WTC11 (cell line): ENCODE measurements around the gene NCCRP1. TPM values are rescaled to one million over a fixed set of nuclear protein-coding genes. Genes with fewer than 3 reads are reported as not detected.
A peak's percentile ranks its signal among the peaks of the same experiment; 100 is the strongest.

Experiments
- ATAC-seq: fragments of 200-7000 bp; cut with Tn5 transposase; 2 replicates; pipeline ENCODE4 v1.10.0; 2021; ENCODE audit warnings: mild to moderate bottlenecking, moderate library complexity
- CTCF ChIA-PET: fragments of 300-600 bp; sonication (Branson Sonifier 250); formaldehyde crosslinking; loops from one replicate; lab custom pipeline; 2021; ENCODE audit warnings: antibody characterized with exemption; lab: Charles Lee
- POLR2A ChIA-PET: fragments of 350-600 bp; sonication (Branson Sonifier 250); formaldehyde crosslinking; loops from one replicate; lab custom pipeline; 2021; ENCODE audit warnings: antibody characterized with exemption; lab: Charles Lee
- DNase-seq: peaks from one replicate; pipeline ENCODE4 v3.0.0; 2021; ENCODE audit warnings: low spot score
- H3K27ac Mint-ChIP-seq: 2 replicates; pipeline ENCODE4 v1.8.0; 2021; ENCODE audit warnings: mixed read lengths
- H3K27me3 Mint-ChIP-seq: 2 replicates; pipeline ENCODE4 v1.8.0; 2021; ENCODE audit warnings: low read depth, mild to moderate bottlenecking, moderate library complexity, mixed read lengths
- H3K36me3 Mint-ChIP-seq: 2 replicates; pipeline ENCODE4 v1.8.0; 2021; ENCODE audit warnings: mixed read lengths
- H3K4me1 Mint-ChIP-seq: 2 replicates; pipeline ENCODE4 v1.8.0; 2022; ENCODE audit warnings: mixed read lengths
- H3K4me3 Mint-ChIP-seq: 2 replicates; pipeline ENCODE4 v1.8.0; 2021; ENCODE audit warnings: mild to moderate bottlenecking, moderate library complexity, mixed read lengths
- H3K9me3 Mint-ChIP-seq: 2 replicates; pipeline ENCODE4 v1.8.0; 2021; ENCODE audit warnings: mixed read lengths
- AFF4 ChIP-seq: sonication (generic); formaldehyde crosslinking; IDR thresholded peaks from 2 replicates; pipeline ENCODE4 v1.8.1; 2023; ENCODE audit warnings: mild to moderate bottlenecking, missing genetic modification reagents, borderline replicate concordance
- AR ChIP-seq: fragments of 250-450 bp; sonication (Bioruptor Pico); IDR thresholded peaks from 2 replicates; pipeline ENCODE4 v1.9.0; 2021; ENCODE audit warnings: mild to moderate bottlenecking
- ATF3 ChIP-seq: sonication (generic); formaldehyde crosslinking; conservative IDR thresholded peaks from 2 replicates; pipeline ENCODE4 v1.8.1; 2022; ENCODE audit warnings: mild to moderate bottlenecking, missing genetic modification reagents
- CREM ChIP-seq: sonication (generic); formaldehyde crosslinking; IDR thresholded peaks from 2 replicates; pipeline ENCODE4 v1.8.1; 2022; ENCODE audit warnings: mild to moderate bottlenecking, missing genetic modification reagents, moderate library complexity
- ERG ChIP-seq: fragments of 250-450 bp; sonication (Bioruptor Pico); IDR thresholded peaks from 2 replicates; pipeline ENCODE4 v1.8.0; 2021; ENCODE audit warnings: mild to moderate bottlenecking
- ETV6 ChIP-seq: sonication (generic); formaldehyde crosslinking; IDR thresholded peaks from 2 replicates; pipeline ENCODE4 v1.8.1; 2022; ENCODE audit warnings: mild to moderate bottlenecking, missing genetic modification reagents
- GABPB1 ChIP-seq: sonication (generic); formaldehyde crosslinking; IDR thresholded peaks from 2 replicates; pipeline ENCODE4 v1.8.1; 2023; ENCODE audit warnings: mild to moderate bottlenecking, missing genetic modification reagents
- GRHL2 ChIP-seq: fragments of 250-450 bp; sonication (Bioruptor Pico); IDR thresholded peaks from 2 replicates; pipeline ENCODE4 v1.8.0; 2022; ENCODE audit warnings: mild to moderate bottlenecking, moderate library complexity; ENCODE audit not compliant: insufficient replicate concordance, severe bottlenecking
- HMGA2 ChIP-seq: fragments of 250-450 bp; sonication (Bioruptor Pico); IDR thresholded peaks from 2 replicates; pipeline ENCODE4 v1.4.0; 2021; ENCODE audit warnings: mild to moderate bottlenecking, moderate library complexity
- IRF1 ChIP-seq: sonication (generic); formaldehyde crosslinking; IDR thresholded peaks from 2 replicates; pipeline ENCODE4 v1.8.0; 2023; ENCODE audit warnings: missing genetic modification reagents
- JAZF1 ChIP-seq: fragments of 250-450 bp; sonication (Bioruptor Pico); IDR thresholded peaks from 2 replicates; pipeline ENCODE4 v1.9.0; 2021; ENCODE audit warnings: moderate library complexity, mild to moderate bottlenecking, inconsistent platforms
- MLX ChIP-seq: sonication (generic); formaldehyde crosslinking; IDR thresholded peaks from 2 replicates; pipeline ENCODE4 v1.8.1; 2023; ENCODE audit warnings: mild to moderate bottlenecking, missing genetic modification reagents, moderate library complexity
- NFE2L1 ChIP-seq: sonication (generic); formaldehyde crosslinking; IDR thresholded peaks from 2 replicates; pipeline ENCODE4 v1.8.1; 2023; ENCODE audit warnings: missing genetic modification reagents
- NFYB ChIP-seq: sonication (generic); formaldehyde crosslinking; conservative IDR thresholded peaks from 2 replicates; pipeline ENCODE4 v1.8.0; 2022; ENCODE audit warnings: low read depth, missing genetic modification reagents
- NR2C2 ChIP-seq: sonication (generic); formaldehyde crosslinking; IDR thresholded peaks from 2 replicates; pipeline ENCODE4 v1.8.0; 2022; ENCODE audit warnings: mild to moderate bottlenecking, missing genetic modification reagents
- SP1 ChIP-seq: sonication (generic); formaldehyde crosslinking; conservative IDR thresholded peaks from 2 replicates; pipeline ENCODE4 v1.8.1; 2022; ENCODE audit warnings: missing genetic modification reagents
- ZMAT4 ChIP-seq: fragments of 250-450 bp; sonication (Bioruptor Pico); IDR thresholded peaks from 2 replicates; pipeline ENCODE4 v1.9.0; 2021; ENCODE audit warnings: mild to moderate bottlenecking
- ZNF121 ChIP-seq: sonication (generic); formaldehyde crosslinking; IDR thresholded peaks from 2 replicates; pipeline ENCODE4 v1.8.0; 2023; ENCODE audit warnings: missing genetic modification reagents
- ZNF219 ChIP-seq: sonication (generic); formaldehyde crosslinking; IDR thresholded peaks from 2 replicates; pipeline ENCODE4 v1.8.0; 2023; ENCODE audit warnings: missing genetic modification reagents, mild to moderate bottlenecking, borderline replicate concordance
- ZNF416 ChIP-seq: fragments of 250-450 bp; sonication (Bioruptor Pico); IDR thresholded peaks from 2 replicates; pipeline ENCODE4 v1.9.0; 2021; ENCODE audit warnings: mild to moderate bottlenecking, inconsistent platforms
- ZNF512 ChIP-seq: sonication (generic); formaldehyde crosslinking; IDR thresholded peaks from 2 replicates; pipeline ENCODE4 v1.8.1; 2022; ENCODE audit warnings: missing genetic modification reagents, borderline replicate concordance
- total RNA-seq: library from RNA; stranded (reverse); gene quantifications from 3 replicates; pipeline ENCODE4 v1.2.3, GENCODE V29; 2021

Gene NCCRP1
- total RNA-seq, 1 experiment from 2014 or later = 2.0 TPM

- POLR2A ChIA-PET = interaction anchor here (1.0 kb wide), 1 partner anchor 51 kb away, joined by 3 read pairs; no protein-coding TSS in a partner anchor
- Mint-ChIP-seq H3K27me3 (peaks cover 58% of the 10 kb centered on the region), H3K4me3 (peak overlapping the region; percentile 54), H3K9me3 (no peaks in the 10 kb centered on the region), H3K4me1 (peaks cover 22% of the 10 kb centered on the region), H3K27ac (no peak overlapping the region), H3K36me3 (no peaks in the 10 kb centered on the region)
- no peak for TF ChIP-seq NR2C2
- no peak for TF ChIP-seq AR (CRISPR knock-in tag)
- TF ChIP-seq ATF3 (CRISPR knock-in tag) = no peak
- TF ChIP-seq NFE2L1 (CRISPR knock-in tag) = no peak
- no peak for TF ChIP-seq JAZF1 (CRISPR knock-in tag)
- no peak for TF ChIP-seq GRHL2 (CRISPR knock-in tag)
- TF ChIP-seq HMGA2 (CRISPR knock-in tag) = no peak
- no peak for TF ChIP-seq ZNF512
- no peak for TF ChIP-seq ZMAT4
- no peak for DNase-seq
- no peak; the same call in 1 of the 2 replicates for ATAC-seq
- CTCF ChIA-PET = interaction anchor here (0.8 to 5.1 kb wide), 9 partner anchors 9 to 266 kb away, joined by 3 to 26 read pairs (median 4); partner anchors contain the start of genes MRPS12, PAK4 and SARS2
Measured at GRCh38 chr19:39196320-39196719, 444 bp upstream of the NCCRP1 start.

GRCh38 chr19:39197808-39198207 is 1.0 kb downstream of the NCCRP1 start:
- ATAC-seq = no peak
- H3K36me3 Mint-ChIP-seq = no peaks in the 10 kb centered on the region
- POLR2A ChIA-PET = no interaction called here
- no peak overlapping the region for H3K27ac Mint-ChIP-seq
- TF ChIP-seq ZNF219 (CRISPR knock-in tag) (no peak), MLX (CRISPR knock-in tag) (no peak), ZNF121 (CRISPR knock-in tag) (peak; percentile 56)
- CTCF ChIA-PET = interaction anchor here (1.1 to 5.1 kb wide), 6 partner anchors 9 to 206 kb away, joined by 3 to 26 read pairs (median 6); no protein-coding TSS in a partner anchor
- no peaks in the 10 kb centered on the region for H3K9me3 Mint-ChIP-seq
- peaks cover 68% of the 10 kb centered on the region for H3K27me3 Mint-ChIP-seq
- peaks cover 22% of the 10 kb centered on the region for H3K4me1 Mint-ChIP-seq
- peak overlapping the region; percentile 67 for H3K4me3 Mint-ChIP-seq
- DNase-seq = peak; percentile 53

- DNase-seq = peak; percentile 42
- Mint-ChIP-seq H3K9me3 (no peaks in the 10 kb centered on the region), H3K27me3 (peaks cover 73% of the 10 kb centered on the region), H3K36me3 (no peaks in the 10 kb centered on the region), H3K4me3 (no peak overlapping the region), H3K27ac (no peak overlapping the region), H3K4me1 (peaks cover 22% of the 10 kb centered on the region)
- CTCF ChIA-PET = interaction anchor here (0.6 to 5.1 kb wide), 10 partner anchors 12 to 482 kb away, joined by 3 to 26 read pairs (median 4); no protein-coding TSS in a partner anchor
- POLR2A ChIA-PET = interaction anchor here (0.7 kb wide), 1 partner anchor 77 kb away, joined by 14 read pairs; no protein-coding TSS in a partner anchor
- ATAC-seq = no peak
- TF ChIP-seq CREM (CRISPR knock-in tag) (no peak), IRF1 (CRISPR knock-in tag) (no peak), ZNF416 (CRISPR knock-in tag) (no peak), SP1 (CRISPR knock-in tag) (no peak), GABPB1 (CRISPR knock-in tag) (no peak), AFF4 (CRISPR knock-in tag) (no peak), NFYB (CRISPR knock-in tag) (no peak), ETV6 (CRISPR knock-in tag) (no peak), ERG (CRISPR knock-in tag) (no peak)
Measured at GRCh38 chr19:39199025-39199424, 2.3 kb downstream of the NCCRP1 start.
